HG03558 (cell line): ENCODE measurements around the gene AKT3.

Source experiments
- ATAC-seq: cut with Tn5 transposase; IDR thresholded peaks from one replicate; pipeline ENCODE4 v1.9.1; 2021; ENCODE audit warnings: moderate number of reproducible peaks; ENCODE audit not compliant: unreplicated experiment; ENCODE audit errors: extremely low read depth

The AKT3 gene

DNA sequence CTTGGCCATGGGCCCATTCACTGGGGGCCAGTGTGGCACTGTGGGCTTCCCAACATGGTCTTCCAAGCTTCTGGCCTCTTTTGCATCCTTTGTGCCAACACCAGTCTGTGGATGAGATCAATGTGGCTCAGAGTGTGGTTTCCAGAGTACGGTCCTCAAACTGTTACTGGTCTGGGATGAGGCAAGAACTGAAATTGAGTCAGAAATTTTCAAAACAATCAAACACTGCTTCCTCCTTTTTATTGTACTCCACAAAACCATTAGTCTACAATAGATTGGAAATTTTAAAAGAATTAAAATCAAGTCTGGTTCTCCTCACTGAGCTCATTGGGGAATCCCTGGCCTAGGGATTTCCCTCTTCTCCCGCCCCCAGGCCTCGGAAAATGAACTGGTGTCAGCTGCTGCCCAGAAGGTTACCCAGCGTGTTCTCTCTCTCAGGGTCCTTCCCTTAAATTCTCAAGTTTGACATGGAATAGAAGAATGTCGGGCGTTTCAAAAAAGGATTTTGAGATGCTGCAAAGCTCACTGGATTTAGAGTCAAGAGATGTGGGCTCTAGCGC, 372.2 kb downstream of the AKT3 start:
- ATAC-seq = no peak

DNA sequence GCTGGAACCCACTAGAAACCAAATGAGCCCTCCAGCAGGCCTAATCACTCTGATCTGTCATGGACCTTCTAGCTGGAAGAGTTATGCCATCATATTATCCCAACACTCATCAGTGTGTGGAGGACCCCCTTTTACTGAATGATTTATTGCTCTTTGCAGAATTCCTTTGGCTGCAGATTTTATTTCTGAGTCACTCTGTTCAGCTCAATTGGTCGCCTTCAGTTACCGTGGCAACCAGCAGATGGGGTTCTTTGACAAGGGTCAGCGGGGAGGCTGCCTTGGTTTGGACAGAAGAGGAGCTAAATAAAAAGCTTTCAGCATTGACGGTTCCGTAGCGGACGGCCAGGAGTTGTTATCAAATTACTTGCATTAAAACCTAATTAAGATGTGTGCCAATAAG, 374.1 kb downstream of the AKT3 start:
- ATAC-seq = no peak

DNA sequence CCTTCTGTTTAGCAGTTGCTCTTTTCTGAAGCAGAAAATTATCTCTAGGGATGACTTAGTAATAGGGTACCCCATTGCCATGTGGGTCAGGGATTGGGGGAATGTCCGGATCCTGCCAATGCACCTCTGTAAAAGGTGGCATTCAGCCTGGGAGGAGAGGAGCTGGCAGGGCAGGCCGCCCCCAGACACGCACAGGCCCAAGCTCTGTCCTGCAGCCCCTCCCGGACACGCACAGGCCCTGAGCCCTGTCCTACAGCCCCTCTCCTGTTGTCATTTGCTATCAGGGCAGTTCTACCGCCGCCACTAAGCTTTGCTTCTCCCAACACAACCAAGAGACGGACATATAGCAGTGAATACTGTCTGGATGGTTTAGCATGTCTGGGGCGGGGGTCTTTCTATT, 375.1 kb downstream of the AKT3 start:
- no peak for ATAC-seq

DNA sequence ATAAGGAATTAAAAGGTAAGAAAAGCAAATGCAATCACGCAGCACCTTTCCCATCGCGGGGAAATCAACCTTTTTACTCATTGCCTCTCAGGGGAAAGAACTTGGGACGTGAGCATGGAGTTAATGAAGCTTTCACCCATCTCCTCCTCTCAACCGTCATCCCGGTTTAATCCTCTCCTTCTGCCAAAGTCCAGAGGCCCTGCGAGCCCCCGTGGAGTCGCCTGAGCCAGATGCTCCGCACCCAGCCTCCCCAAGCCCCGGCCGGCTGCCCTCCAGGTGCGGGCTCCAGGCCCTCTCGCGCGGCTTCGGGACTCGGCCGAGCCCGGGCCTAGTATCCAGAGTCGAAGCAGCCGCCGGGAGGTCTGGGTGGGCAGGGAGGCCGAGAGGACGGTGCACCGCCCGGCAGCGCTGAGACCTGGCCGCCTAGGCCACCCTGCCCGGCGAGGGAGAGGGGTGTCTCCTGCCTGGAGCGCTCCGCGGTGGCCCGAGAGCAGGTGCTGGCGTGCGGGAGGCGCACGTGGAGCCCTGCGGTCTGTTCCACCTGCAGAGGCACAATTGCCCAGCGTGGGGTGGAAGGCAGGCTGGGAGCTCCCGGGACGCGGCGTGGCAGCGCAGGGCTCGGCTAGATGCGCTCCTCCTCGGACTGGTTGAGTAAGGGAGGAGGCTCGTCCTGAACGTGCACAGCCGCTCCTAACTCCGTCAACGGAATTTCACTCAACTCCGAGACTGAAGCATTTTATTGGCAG, 375.7 kb downstream of the AKT3 start:
- no peak for ATAC-seq

DNA sequence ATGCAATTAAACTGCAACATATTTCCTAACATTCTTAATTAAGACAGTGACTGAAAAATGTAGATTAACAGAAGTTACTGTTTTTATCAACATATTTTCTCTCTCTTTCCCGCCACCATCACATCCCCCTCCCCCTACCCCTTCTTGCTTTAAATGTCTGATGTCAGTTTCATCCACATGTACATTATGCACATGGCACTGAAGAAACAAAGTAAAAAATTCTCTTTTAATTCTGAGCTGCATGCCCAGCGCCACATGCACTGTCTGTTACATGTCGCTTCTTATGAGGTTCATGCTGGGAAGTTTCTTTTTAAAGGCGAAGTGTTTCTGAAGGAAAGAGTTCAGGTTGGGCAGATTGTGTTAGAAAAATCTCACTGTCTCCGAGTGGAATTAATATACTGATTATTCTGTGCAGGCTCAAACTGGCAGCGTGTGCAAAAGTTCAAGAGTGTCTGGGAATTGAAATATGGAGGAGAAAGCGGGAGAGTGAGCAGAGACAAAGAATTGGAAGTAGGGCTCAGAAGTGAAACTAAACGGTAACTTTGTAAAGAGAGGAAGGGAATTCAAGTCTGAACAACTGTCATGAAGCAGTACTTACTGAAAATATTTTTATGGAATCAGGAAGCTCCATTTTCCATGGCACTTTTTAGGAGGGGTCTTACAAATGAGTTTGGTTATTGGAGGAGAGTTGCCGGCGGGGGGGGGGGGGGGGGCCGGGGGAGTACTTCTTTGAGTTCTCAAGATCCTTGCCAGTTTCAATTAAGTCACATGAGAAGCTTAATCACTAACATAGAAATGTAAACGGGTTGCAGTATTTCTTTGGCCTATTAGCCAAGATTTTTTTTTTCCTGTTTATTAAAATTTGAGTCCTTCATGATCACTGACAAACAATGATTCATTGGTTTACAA, 376.6 kb downstream of the AKT3 start:
- no peak for ATAC-seq

DNA sequence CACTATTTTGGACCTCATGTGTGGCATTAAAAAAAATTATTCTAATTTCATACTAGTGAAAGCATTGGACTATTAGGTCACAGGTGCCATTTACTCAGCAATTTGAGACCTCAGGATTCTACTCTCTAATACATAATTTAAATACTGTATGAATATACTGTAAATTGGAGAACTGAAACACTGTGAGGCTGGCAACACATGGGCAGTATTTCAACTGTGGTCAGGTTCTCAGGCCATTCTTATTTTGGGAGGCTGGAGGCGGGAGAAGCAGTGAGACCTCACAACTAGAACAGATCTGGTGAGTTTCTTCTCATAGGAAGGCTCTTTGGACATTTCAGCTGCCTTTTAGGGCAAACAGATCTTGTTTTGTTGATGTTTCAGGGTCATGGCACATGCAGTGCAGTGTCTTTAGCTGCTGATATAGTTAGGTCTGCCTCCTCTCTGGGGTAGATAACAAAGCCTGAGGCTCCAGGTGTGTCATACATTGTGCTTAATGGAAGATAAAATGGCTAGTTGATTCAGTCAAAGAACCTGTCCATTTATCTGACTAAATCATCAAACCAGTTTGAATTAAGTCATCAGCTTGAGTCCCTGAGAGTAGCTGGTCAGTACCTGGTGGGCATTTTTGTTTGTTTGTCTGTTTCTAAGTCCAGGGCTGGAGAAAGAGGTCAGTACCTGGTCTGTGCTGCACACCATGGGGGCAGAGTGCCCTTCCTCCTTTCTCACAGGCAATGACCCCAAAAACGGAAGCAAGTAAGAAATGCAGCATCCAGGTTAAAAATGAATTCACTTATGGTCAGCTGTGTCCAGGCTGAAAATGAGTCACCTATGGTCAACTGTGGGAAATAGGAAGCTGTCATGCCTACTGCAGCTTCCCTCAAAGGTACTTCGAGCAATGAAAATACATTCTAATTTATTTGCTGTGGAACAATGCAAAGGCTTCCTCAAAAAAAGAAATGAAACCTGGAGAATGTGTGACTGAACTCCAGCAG, 378.0 kb downstream of the AKT3 start:
- peak; percentile 81 for ATAC-seq

DNA sequence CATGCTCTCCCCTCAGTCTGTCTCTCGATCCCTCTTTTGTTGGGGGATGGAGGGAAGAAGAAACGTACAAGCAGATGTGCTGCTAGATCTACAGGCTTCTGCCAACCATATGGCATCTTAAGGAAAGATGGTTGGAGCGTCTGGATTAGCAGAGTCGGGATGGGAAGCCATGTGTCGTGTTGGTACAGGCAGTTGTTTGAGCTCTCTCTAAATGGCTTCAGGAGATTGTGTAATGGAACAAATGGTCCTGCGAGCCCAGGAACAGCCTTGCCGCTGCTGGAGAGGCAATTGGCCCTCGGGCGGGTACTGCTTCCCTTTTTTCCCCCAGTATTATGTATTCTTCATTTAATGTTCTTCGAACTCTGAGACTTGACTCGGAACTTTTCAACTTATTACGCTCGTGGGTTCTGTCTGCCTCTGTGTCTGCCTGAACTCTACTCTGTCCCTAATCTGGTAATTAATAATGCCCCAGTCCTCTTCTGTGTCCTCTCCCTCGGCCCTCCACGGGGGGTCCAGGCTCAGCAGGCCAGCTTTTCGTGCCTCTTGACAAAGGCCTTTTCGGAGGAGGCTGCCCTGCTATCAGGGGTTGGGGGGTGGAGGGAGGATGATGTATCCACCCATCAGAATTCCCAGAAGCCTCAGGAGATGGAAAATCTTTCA, 378.9 kb downstream of the AKT3 start:
- no peak for ATAC-seq

DNA sequence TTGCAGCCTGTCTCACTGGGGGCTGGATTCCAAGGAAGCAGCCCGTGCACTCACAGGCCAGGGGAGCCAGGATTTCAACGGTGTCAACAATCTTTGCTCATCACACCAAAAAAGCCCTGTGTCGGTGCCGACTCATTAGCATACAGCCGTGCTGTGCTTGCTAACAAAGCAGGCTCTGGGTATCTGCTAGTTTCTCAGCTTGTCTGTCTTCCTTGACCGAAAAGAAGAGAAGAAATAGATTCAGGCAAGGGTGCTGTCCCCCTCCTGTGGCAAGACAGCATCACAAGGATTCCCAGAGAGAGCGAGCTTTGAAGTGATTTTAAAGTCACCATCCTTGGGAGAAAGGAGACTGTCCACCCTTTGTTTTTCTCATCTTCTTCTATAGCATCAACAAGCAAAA, 379.5 kb downstream of the AKT3 start:
- ATAC-seq = no peak

DNA sequence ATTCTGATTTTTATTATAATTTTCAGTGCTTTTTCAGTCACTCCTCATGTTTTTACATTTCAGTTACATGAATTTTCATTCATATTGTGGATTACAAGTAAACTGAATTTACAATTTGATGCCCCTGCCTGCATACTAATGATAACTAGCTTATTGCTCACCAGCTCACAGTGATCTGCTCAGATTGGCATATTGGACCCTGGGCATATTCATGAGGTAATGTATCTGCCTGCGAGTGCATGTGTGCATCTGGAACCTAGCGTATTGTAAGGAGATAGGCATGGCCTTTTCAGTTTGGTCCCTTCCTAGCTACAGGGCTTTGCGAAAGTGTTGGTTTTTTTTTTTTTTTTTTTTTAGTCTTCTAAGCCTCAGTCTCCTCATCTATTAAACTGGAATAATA, 380.5 kb downstream of the AKT3 start:
- ATAC-seq = no peak

DNA sequence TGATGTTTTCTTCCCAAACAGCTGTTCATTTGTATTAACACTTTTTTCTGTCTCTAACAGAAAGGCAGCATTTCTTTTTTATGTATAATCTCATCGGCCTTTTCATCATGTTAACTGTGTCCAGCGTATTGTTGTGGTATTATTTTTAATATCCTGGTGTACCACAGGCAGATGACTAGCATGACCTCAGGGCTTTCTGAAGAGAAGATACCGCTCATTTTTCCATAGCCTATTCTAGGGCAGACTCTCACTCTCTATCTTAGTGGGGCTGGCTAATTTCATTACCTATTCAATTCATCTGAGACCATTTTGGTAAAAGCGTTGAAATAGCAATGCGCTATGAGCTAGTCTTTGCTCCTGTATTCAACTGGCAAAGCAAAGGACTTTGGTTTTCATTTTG, 384.3 kb downstream of the AKT3 start:
- no peak for ATAC-seq

DNA sequence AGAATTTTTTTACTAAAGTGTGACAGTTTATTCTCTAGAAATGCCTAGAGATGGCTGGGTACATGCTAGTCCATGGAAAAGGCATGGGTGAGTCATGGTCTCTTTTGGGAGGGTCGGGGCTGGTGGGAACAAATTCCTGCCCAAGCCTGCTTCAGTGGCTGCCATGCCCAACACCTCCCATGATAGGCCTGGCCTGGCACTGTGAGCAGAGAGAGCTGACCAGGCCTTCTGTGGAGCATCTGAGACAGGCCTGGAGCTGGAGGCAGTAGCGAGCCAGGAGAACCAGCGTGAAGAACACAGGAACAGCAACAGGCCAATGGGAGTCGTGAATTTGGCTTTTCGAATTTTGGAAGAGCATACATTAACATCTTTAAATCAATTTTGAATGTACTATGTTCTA, 385.0 kb downstream of the AKT3 start:
- ATAC-seq = no peak

DNA sequence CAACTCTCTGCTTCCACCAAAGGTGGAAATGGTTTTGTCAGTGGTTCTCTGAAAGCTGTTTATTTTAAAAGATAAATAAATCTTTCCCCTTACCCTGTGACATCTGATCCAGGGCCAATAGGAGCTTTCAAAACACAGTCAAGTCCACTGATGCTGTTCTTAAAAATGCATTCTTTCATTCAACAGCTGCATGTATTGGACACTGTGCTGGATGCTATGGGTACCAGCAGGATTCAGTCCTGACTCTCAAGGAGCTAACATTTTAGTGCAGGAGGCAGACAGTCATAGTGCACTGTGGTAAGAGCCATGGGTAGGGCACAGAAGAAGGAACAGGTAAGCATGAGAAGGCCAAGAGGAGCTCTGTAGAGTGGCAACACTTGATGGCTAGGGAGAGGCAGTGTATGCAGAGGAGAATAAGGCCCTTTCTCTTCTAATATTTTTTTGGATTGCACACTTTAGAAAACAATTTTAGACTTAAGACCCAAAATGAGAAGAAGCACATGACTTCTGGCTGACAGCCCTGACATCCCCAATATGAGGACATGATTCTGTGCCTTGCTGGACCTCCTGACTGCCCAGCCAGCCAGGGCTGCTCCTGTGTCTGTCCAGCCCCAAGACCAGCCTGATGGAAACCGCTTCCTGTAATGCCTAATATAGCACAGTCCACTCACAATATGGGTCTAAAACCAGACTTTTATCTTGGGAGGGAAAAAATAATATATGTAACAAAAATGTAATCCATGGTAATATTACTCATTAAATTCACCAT, 386.9 kb downstream of the AKT3 start:
- ATAC-seq = no peak

DNA sequence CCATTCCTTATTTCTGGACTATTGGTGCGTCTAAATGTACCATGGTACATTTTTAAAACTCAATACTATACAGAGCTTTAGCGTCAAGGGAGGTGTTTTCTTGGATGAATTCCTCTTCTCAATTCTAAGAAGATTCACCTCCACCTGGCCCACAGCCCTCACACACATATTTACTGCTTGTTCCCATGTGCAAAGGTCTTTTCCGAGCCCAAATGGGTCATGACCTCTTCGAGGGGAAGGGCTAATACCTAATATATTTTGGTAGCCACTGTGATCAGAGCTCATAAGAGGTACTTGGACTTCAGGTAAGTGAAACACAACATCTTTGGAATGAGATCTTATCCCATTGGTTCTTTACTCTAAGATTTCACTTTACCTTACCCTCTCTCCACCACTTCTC, 388.3 kb downstream of the AKT3 start:
- ATAC-seq = no peak

DNA sequence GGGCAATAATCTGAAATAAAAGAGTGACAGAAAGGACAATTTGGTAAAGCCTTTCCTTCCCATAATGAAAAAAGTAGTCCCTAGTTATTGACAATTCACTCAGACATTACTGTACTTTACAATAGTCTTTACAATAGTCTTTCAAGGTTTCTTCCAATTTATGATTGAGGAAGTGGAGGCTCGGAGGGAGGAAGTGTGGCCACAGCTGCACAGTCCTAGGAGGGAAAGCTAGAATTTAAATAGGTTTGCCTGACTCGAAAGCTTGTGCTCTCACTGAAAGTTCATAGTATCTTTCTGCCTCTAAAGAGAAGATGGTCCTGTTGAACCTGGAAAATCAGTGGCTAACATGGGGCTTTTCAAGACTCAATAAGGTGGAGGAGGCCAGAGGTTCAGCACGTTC, 391.0 kb downstream of the AKT3 start:
- no peak for ATAC-seq

DNA sequence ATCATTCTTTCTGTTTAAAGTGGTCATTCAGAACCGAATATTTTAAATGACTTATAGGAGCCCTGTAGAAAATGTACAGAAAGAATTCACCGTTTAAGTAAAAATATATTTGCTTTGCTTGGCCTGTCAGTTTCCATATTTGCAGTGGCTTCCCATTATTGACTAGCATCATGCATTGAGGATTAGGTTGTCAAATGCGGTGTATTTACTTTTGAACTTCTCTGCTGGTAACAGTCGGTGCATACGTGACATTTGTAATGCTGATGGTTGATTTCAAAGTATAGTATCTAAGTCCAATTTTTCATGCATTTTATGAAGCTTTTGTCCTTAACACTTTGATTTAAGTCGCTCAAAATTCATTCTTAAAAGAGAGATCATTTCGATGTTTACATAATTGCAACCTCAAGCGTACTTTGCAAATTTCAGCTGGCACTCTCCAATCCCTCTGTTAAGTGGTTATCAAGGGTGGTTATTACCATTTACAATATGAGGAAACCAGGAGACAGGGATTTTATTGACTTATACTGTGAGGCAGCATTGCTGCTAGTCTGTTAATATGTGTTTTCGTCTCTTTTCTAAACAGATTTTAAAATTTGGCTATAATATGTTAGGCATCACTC, 392.6 kb downstream of the AKT3 start:
- ATAC-seq = no peak

DNA sequence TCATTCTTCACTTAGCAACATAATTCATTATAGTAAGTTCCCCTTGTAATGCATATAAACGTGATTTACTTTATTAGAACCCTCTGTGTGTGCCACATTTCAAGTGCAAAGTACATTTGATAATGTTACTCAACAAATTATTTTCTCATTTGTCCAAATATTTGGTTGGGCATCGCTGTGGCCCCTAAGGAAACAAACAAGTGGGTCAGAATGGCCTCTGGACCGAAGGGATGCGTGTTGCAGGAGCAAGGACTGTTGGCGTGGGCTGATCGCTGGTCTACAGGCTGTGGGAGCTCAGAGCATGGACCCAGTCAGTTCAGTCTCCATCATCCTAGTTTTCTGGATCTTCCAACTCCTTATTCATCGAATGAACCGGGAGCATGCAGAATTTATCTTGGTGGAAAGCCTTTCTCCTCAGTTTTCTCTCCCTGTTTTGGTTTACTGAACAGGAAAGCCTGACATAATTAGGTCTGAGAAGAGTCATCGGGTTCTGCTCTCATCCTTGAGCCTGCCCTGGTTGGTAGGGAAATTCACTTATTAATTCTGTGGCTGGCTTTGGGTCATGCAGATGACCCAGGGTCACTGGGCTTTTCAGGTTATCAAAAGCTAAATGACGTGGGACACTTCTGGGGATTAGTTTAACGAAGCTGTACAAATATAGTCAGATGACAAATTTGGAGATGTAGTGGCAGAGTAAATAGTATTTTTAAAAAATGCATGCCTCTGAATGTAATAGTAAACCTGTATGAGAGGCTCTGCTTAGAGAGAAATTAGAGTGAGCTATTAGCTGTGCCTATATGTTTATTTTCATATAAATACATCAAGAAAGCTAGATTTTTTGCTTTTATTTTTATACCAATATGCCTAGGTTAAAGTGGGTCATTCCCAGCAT, 394.0 kb downstream of the AKT3 start:
- no peak for ATAC-seq

DNA sequence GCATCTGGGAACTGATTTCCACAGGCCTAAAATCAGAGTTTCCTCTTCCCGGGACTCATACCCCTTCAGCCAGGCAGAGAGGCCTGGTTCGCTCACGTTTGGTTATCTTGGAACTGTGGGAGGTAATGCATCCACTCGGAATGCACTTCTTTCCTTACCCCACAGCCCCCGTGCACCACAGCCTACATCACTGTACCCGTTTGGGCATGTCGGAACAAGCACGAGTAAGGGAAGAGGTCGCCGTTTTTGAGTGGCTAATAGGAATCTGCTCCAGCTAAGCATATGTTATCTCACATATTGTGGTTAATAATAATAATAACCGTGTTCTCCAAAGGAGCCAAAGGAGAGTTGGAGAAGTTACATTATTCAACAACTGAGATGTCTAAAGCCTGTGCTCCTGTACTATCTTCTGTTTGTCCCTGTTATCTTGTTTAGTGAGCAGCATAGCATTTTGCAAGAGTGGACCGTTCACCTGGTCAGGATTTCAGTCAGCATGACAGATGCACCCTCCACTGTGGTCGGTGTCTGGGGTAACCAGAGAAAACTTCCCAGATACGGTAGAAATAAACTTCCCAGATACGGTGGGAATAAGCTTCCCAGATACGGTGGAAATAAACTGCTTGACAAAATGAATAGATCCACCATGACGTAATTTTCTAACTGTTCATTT, 395.6 kb downstream of the AKT3 start:
- no peak for ATAC-seq
